Central memory CD8-positive, alpha-beta T cell (primary cell): Measurements from ENCODE around the gene MAB21L3.

ENCODE experiments used
- ATAC-seq: fragments of 150-1000 bp; cut with Tn5 transposase; replicated peaks from 2 replicates; pipeline ENCODE4 v1.10.0; 2022; ENCODE audit warnings: mild to moderate bottlenecking, moderate FRiP score, moderate number of reproducible peaks; ENCODE audit not compliant: poor library complexity, severe bottlenecking; ENCODE audit errors: extremely low read depth
- DNase-seq, 2 donors: peaks; one replicate each; pipeline ENCODE4 v3.0.0; 2021; ENCODE audit warnings: low spot score in 2 of 2
- H3K27ac Mint-ChIP-seq: one replicate; pipeline ENCODE4 v1.8.0; 2022; ENCODE audit warnings: low read depth, mild to moderate bottlenecking, moderate library complexity, mixed read lengths
- H3K27me3 Mint-ChIP-seq: one replicate; pipeline ENCODE4 v1.8.0; 2022; ENCODE audit warnings: mixed read lengths
- H3K36me3 Mint-ChIP-seq: one replicate; pipeline ENCODE4 v1.8.0; 2022; ENCODE audit warnings: mild to moderate bottlenecking, moderate library complexity, mixed read lengths; ENCODE audit not compliant: insufficient read depth
- H3K4me1 Mint-ChIP-seq: one replicate; pipeline ENCODE4 v1.8.0; 2022; ENCODE audit warnings: mixed read lengths
- H3K4me3 Mint-ChIP-seq: one replicate; pipeline ENCODE4 v1.8.0; 2022; ENCODE audit warnings: mild to moderate bottlenecking, moderate library complexity, mixed read lengths
- H3K9me3 Mint-ChIP-seq: one replicate; pipeline ENCODE4 v1.8.0; 2022; ENCODE audit warnings: mixed read lengths

MAB21L3 gene

GRCh38 chr1:116178837-116179236 lies 67.6 kb downstream of the MAB21L3 start:
- no peaks in the 10 kb centered on the region for H3K4me1 Mint-ChIP-seq
- DNase-seq (no peak), ATAC-seq (no peak)
- no peak overlapping the region for H3K4me3 Mint-ChIP-seq
- H3K36me3 Mint-ChIP-seq, result no peaks in the 10 kb centered on the region
- H3K27me3 Mint-ChIP-seq, result peaks cover 26% of the 10 kb centered on the region
- no peaks in the 10 kb centered on the region for H3K9me3 Mint-ChIP-seq
- no peak overlapping the region for H3K27ac Mint-ChIP-seq

- no peak overlapping the region for H3K27ac Mint-ChIP-seq
- H3K9me3 Mint-ChIP-seq, result no peaks in the 10 kb centered on the region
- no peak overlapping the region for H3K4me3 Mint-ChIP-seq
- DNase-seq (no peak), ATAC-seq (no peak)
- peaks cover 30% of the 10 kb centered on the region for H3K27me3 Mint-ChIP-seq
- no peaks in the 10 kb centered on the region for H3K4me1 Mint-ChIP-seq
- no peaks in the 10 kb centered on the region for H3K36me3 Mint-ChIP-seq
Observed at GRCh38 chr1:116179419-116179818, 68.2 kb downstream of the MAB21L3 start.

GRCh38 chr1:116179964-116180363 lies 68.8 kb downstream of the MAB21L3 start:
- H3K36me3 Mint-ChIP-seq, result no peaks in the 10 kb centered on the region
- H3K9me3 Mint-ChIP-seq, result no peaks in the 10 kb centered on the region
- ATAC-seq, result no peak
- DNase-seq, result no peak
- no peak overlapping the region for H3K27ac Mint-ChIP-seq
- peaks cover 30% of the 10 kb centered on the region for H3K27me3 Mint-ChIP-seq
- H3K4me3 Mint-ChIP-seq, result no peak overlapping the region
- H3K4me1 Mint-ChIP-seq, result no peaks in the 10 kb centered on the region

GRCh38 chr1:116182019-116182714 lies 71.0 kb downstream of the MAB21L3 start:
- Mint-ChIP-seq H3K27ac (no peak overlapping the region), H3K36me3 (no peaks in the 10 kb centered on the region), H3K27me3 (peaks cover 30% of the 10 kb centered on the region), H3K4me1 (no peaks in the 10 kb centered on the region), H3K9me3 (no peaks in the 10 kb centered on the region), H3K4me3 (no peak overlapping the region)
- ATAC-seq (no peak), DNase-seq (no peak)
